ENCODE data around the gene PUSL1.
A peak's percentile ranks its signal among the peaks of the same experiment; 100 is the strongest.

PUSL1 gene

GRCh38 chr1:1307923-1308755 is at the start of gene PUSL1, which contains the start of gene ACAP3:
Gene PUSL1 (plus strand): TSS chr1:1308597. CDS start chr1:1308644, 47 bp downstream.
Gene ACAP3 (minus strand): TSS chr1:1307930. CDS start chr1:1307815, 115 bp downstream.
- peak; percentile 73 to 86 for DNase-seq (ENCODE audit: low read depth in 2 of 2)

GRCh38 chr1:1259119-1259488 is 49.3 kb upstream of the PUSL1 start:
- DNase-seq (ENCODE audit: low read depth in 2 of 2): no peak

- DNase-seq (ENCODE audit: low read depth in 2 of 2): no peak
Observed at GRCh38 chr1:1259540-1259939, 48.9 kb upstream of the PUSL1 start.

GRCh38 chr1:1259951-1260600 is 48.3 kb upstream of the PUSL1 start:
- DNase-seq (ENCODE audit: low read depth in 2 of 2): no peak

GRCh38 chr1:1260843-1261560 is 47.4 kb upstream of the PUSL1 start:
- DNase-seq (ENCODE audit: low read depth in 2 of 2): no peak

- DNase-seq (ENCODE audit: low read depth in 2 of 2): no peak
Observed at GRCh38 chr1:1262071-1262470, 46.3 kb upstream of the PUSL1 start.

- no peak for DNase-seq (ENCODE audit: low read depth in 2 of 2)
Observed at GRCh38 chr1:1262758-1263157, 45.6 kb upstream of the PUSL1 start.

GRCh38 chr1:1264026-1264425 is 44.4 kb upstream of the PUSL1 start:
- no peak for DNase-seq (ENCODE audit: low read depth in 2 of 2)

GRCh38 chr1:1264868-1265272 is 43.5 kb upstream of the PUSL1 start:
- DNase-seq (ENCODE audit: low read depth in 2 of 2): no peak

GRCh38 chr1:1267488-1268283 is 40.7 kb upstream of the PUSL1 start:
- DNase-seq (ENCODE audit: low read depth in 2 of 2): no peak

- DNase-seq (ENCODE audit: low read depth in 2 of 2): no peak
Observed at GRCh38 chr1:1268284-1268682, 40.1 kb upstream of the PUSL1 start.

- no peak for DNase-seq (ENCODE audit: low read depth in 2 of 2)
Observed at GRCh38 chr1:1270813-1271212, 37.6 kb upstream of the PUSL1 start.

- no peak for DNase-seq (ENCODE audit: low read depth in 2 of 2)
Observed at GRCh38 chr1:1272341-1273208, 35.8 kb upstream of the PUSL1 start.

- no peak for DNase-seq (ENCODE audit: low read depth in 2 of 2)
Observed at GRCh38 chr1:1273209-1273511, 35.2 kb upstream of the PUSL1 start.

- peak; percentile 89 to 93 for DNase-seq (ENCODE audit: low read depth in 2 of 2)
Observed at GRCh38 chr1:1273512-1274298, 34.7 kb upstream of the PUSL1 start, which contains the start of gene UBE2J2. Gene UBE2J2 (minus strand): TSS chr1:1273854. CDS start chr1:1267992, 5,862 bp downstream.

- no peak for DNase-seq (ENCODE audit: low read depth in 2 of 2)
Observed at GRCh38 chr1:1274299-1274930, 34.0 kb upstream of the PUSL1 start.

GRCh38 chr1:1274931-1275431 is 33.4 kb upstream of the PUSL1 start:
- DNase-seq (ENCODE audit: low read depth in 2 of 2): no peak

- DNase-seq (ENCODE audit: low read depth in 2 of 2): no peak
Observed at GRCh38 chr1:1275836-1276235, 32.6 kb upstream of the PUSL1 start.

- no peak for DNase-seq (ENCODE audit: low read depth in 2 of 2)
Observed at GRCh38 chr1:1278620-1279019, 29.8 kb upstream of the PUSL1 start.
